Vagina (tissue), 2 donors: ENCODE measurements around the gene RNU7-1. TPM values are rescaled to one million over a fixed set of nuclear protein-coding genes. Genes with fewer than 3 reads are reported as not detected.

Experiments
- DNase-seq, 2 donors: peaks; one replicate each; pipeline ENCODE4 v3.0.0-alpha.2; 2017; ENCODE audit errors: extremely low spot score in 2 of 2
- H3K27ac ChIP-seq: fragments of 200-600 bp; sonication (generic); one replicate; pipeline ENCODE4 v1.5.1; 2019
- H3K27me3 ChIP-seq: fragments of 200-600 bp; sonication (generic); one replicate; pipeline ENCODE4 v1.5.1; 2019
- H3K36me3 ChIP-seq, 2 donors: fragments of 200-600 bp; sonication (generic); one replicate each; pipeline ENCODE4 v1.5.1; 2017 to 2019
- H3K4me1 ChIP-seq: fragments of 200-600 bp; sonication (generic); one replicate; pipeline ENCODE4 v1.5.1; 2019
- H3K4me3 ChIP-seq, 2 donors: fragments of 200-600 bp; sonication (generic); 1 replicate in 1 of 2; 2 replicates in 1 of 2; pipeline ENCODE4 v1.5.1; 2016 to 2019
- H3K9me3 ChIP-seq: fragments of 200-600 bp; sonication (generic); one replicate; pipeline ENCODE4 v1.5.1; 2019
- CTCF ChIP-seq, 3 experiments: fragments of 450-650 bp in 2 of 3; fragments of 200-600 bp in 1 of 3; sonication (generic) in 1 of 3; IDR thresholded peaks; one replicate each; pipeline ENCODE4 v1.5.1; 2017 to 2019; ENCODE audit warnings: antibody characterized with exemption in 3 of 3, mild to moderate bottlenecking in 2 of 3, moderate library complexity in 2 of 3
- POLR2A ChIP-seq, 2 donors: fragments of 450-650 bp; IDR thresholded peaks; one replicate each; pipeline ENCODE4 v1.6.1; 2017; ENCODE audit warnings: antibody characterized with exemption in 2 of 2, mild to moderate bottlenecking in 2 of 2, moderate library complexity in 2 of 2
- POLR2AphosphoS5 ChIP-seq, 2 donors: sonication (generic); formaldehyde crosslinking; IDR thresholded peaks; one replicate each; pipeline ENCODE4 v1.9.0; 2017; ENCODE audit warnings: antibody characterized with exemption in 2 of 2, mild to moderate bottlenecking in 2 of 2, low read depth in 1 of 2; ENCODE audit not compliant: insufficient read depth in 1 of 2
- intact Hi-C: fragments of 100-400 bp; cut with DNase I; formaldehyde crosslinking; loops from one replicate; pipeline ENCODE4 v1.15.1; 2023
- total RNA-seq: library from RNA; depleted of rRNA; stranded (reverse); fragments of >200 nt; gene quantifications from one replicate; pipeline ENCODE4 v1.2.3, GENCODE V29; 2016

The RNU7-1 gene
- total RNA-seq, 1 donor from 2014 or later = not detected

- H3K36me3 ChIP-seq = no peaks in the 10 kb centered on the region
- peaks cover 11% of the 10 kb centered on the region for H3K4me1 ChIP-seq
Measured at GRCh38 chr12:6951551-6952120, 8.0 kb downstream of the RNU7-1 start.

GRCh38 chr12:6952121-6952862 lies 8.7 kb downstream of the RNU7-1 start:
- peaks cover 9% of the 10 kb centered on the region for H3K4me1 ChIP-seq
- no peaks in the 10 kb centered on the region for H3K9me3 ChIP-seq
- H3K27ac ChIP-seq = peak overlapping the region; percentile 30
- H3K4me3 ChIP-seq = peak overlapping the region; percentile 26 to 37
- intact Hi-C loops = no loop called here
- no peak for DNase-seq
- H3K36me3 ChIP-seq = no peaks in the 10 kb centered on the region
- no peaks in the 10 kb centered on the region for H3K27me3 ChIP-seq
- TF ChIP-seq CTCF (IDR thresholded peaks at IDR 0.05) (no peak), POLR2A (IDR thresholded peaks at IDR 0.05) (no peak), POLR2AphosphoS5 (IDR thresholded peaks at IDR 0.05; ENCODE audit: insufficient read depth in 1 of 2, low read depth in 1 of 2) (no peak)

More at GRCh38 chr12:6951551-6952120, 8.0 kb downstream of the RNU7-1 start:
- H3K27me3 ChIP-seq = no peaks in the 10 kb centered on the region
- TF ChIP-seq CTCF (IDR thresholded peaks at IDR 0.05) (no peak), POLR2AphosphoS5 (IDR thresholded peaks at IDR 0.05; ENCODE audit: insufficient read depth in 1 of 2, low read depth in 1 of 2) (no peak), POLR2A (IDR thresholded peaks at IDR 0.05) (no peak)
- H3K4me3 ChIP-seq = peak overlapping the region; percentile 26 to 37
- peak overlapping the region; percentile 30 for H3K27ac ChIP-seq
- intact Hi-C loops = no loop called here
- no peak for DNase-seq
- no peaks in the 10 kb centered on the region for H3K9me3 ChIP-seq

- Histone ChIP-seq H3K27ac (peak overlapping the region; percentile 30), H3K4me1 (peaks cover 9% of the 10 kb centered on the region), H3K36me3 (no peaks in the 10 kb centered on the region), H3K4me3 (peak overlapping the region; percentile 26 to 37), H3K27me3 (no peaks in the 10 kb centered on the region), H3K9me3 (no peaks in the 10 kb centered on the region)
- no peak for DNase-seq
- intact Hi-C loops = no loop called here
- TF ChIP-seq CTCF (IDR thresholded peaks at IDR 0.05) (no peak), POLR2AphosphoS5 (IDR thresholded peaks at IDR 0.05; ENCODE audit: insufficient read depth in 1 of 2, low read depth in 1 of 2) (no peak), POLR2A (IDR thresholded peaks at IDR 0.05) (no peak)
Measured at GRCh38 chr12:6952863-6953441, 9.3 kb downstream of the RNU7-1 start.

GRCh38 chr12:6953442-6954315 lies 10.1 kb downstream of the RNU7-1 start:
- no peaks in the 10 kb centered on the region for H3K36me3 ChIP-seq
- no peaks in the 10 kb centered on the region for H3K27me3 ChIP-seq
- peak overlapping the region in 1 of 2 donors; percentile 37 for H3K4me3 ChIP-seq
- peaks cover 9% of the 10 kb centered on the region for H3K4me1 ChIP-seq
- no peaks in the 10 kb centered on the region for H3K9me3 ChIP-seq
- H3K27ac ChIP-seq = peak overlapping the region; percentile 30
- DNase-seq = no peak
- intact Hi-C loops = no loop called here
- peak in 1 of 2 donors; percentile 32 for TF ChIP-seq POLR2AphosphoS5 (IDR thresholded peaks at IDR 0.05; ENCODE audit: insufficient read depth in 1 of 2, low read depth in 1 of 2)
- TF ChIP-seq CTCF (IDR thresholded peaks at IDR 0.05) = no peak
- TF ChIP-seq POLR2A (IDR thresholded peaks at IDR 0.05) = peak in 1 of 2 donors; percentile 10
